OCI-LY7 (cell line): Measurements from ENCODE around the gene NAT10. TPM values are rescaled to one million over a fixed set of nuclear protein-coding genes. Genes with fewer than 3 reads are reported as not detected.
A peak's percentile ranks its signal among the peaks of the same experiment; 100 is the strongest.

Experiments
- BruUV-seq: library from RNA; stranded (reverse); fragments of 400-500 nt; replicated peaks from 2 replicates; lab custom pipeline; 2021; lab: Mats Ljungman, UMichigan
- CTCF ChIA-PET: fragments of 300-600 bp; sonication (Branson Sonifier 250); formaldehyde crosslinking; loops from one replicate; lab custom pipeline; 2022; ENCODE audit warnings: antibody characterized with exemption; ENCODE audit not compliant: unreplicated experiment; lab: Charles Lee
- POLR2A ChIA-PET: fragments of 300-600 bp; sonication (Branson Sonifier 250); formaldehyde crosslinking; loops from one replicate; lab custom pipeline; 2022; ENCODE audit warnings: antibody characterized with exemption; lab: Charles Lee
- DNase-seq: peaks from one replicate; pipeline ENCODE4 v3.0.0-alpha.2; 2015; ENCODE audit warnings: low spot score
- H2AFZ ChIP-seq: fragments of 200-600 bp; sonication (generic), shearing (Covaris generic); 2 replicates; pipeline ENCODE4 v1.6.1; 2014; ENCODE audit warnings: mild to moderate bottlenecking, antibody characterized with exemption, low read length, moderate library complexity
- H3K27ac ChIP-seq: fragments of 200-600 bp; sonication (generic); 2 replicates; pipeline ENCODE4 v1.5.1; 2014; ENCODE audit warnings: mixed run types, low read depth, mild to moderate bottlenecking, moderate library complexity, low read length, inconsistent platforms; ENCODE audit not compliant: poor library complexity, severe bottlenecking
- H3K36me3 ChIP-seq: fragments of 200-600 bp; sonication (generic); 2 replicates; pipeline ENCODE4 v1.6.1; 2014; ENCODE audit warnings: mild to moderate bottlenecking, antibody characterized with exemption, low read length, moderate library complexity, mixed read lengths; ENCODE audit not compliant: insufficient read depth
- H3K4me1 ChIP-seq: fragments of 200-600 bp; sonication (generic); 2 replicates; pipeline ENCODE4 v1.5.1; 2014; ENCODE audit warnings: mild to moderate bottlenecking, low read length; ENCODE audit not compliant: insufficient read depth, poor library complexity, severe bottlenecking
- H3K4me2 ChIP-seq: fragments of 200-600 bp; sonication (generic); 2 replicates; pipeline ENCODE4 v1.6.1; 2014; ENCODE audit warnings: mild to moderate bottlenecking, low read length
- H3K4me3 ChIP-seq: fragments of 200-600 bp; sonication (generic); 2 replicates; pipeline ENCODE4 v1.5.1; 2014; ENCODE audit warnings: mild to moderate bottlenecking, low read depth, low read length; ENCODE audit not compliant: poor library complexity, severe bottlenecking
- H3K79me2 ChIP-seq: fragments of 200-600 bp; sonication (generic); 2 replicates; pipeline ENCODE4 v1.6.1; 2016; ENCODE audit warnings: low read depth, mild to moderate bottlenecking, low read length, moderate library complexity, mixed read lengths; ENCODE audit not compliant: insufficient read depth
- H3K9me2 ChIP-seq: fragments of 200-600 bp; sonication (generic); 2 replicates; pipeline ENCODE4 v1.6.1; 2016; ENCODE audit warnings: mild to moderate bottlenecking, low read length, mixed read lengths; ENCODE audit not compliant: insufficient read depth
- H3K9me3 ChIP-seq: fragments of 200-600 bp; sonication (generic); 2 replicates; pipeline ENCODE4 v1.6.1; 2014; ENCODE audit warnings: mild to moderate bottlenecking, mixed run types, low read length, mixed read lengths
- H4K20me1 ChIP-seq: fragments of 200-600 bp; sonication (generic); 2 replicates; pipeline ENCODE4 v1.6.1; 2014; ENCODE audit warnings: mild to moderate bottlenecking, antibody characterized with exemption, low read length, moderate library complexity, mixed read lengths; ENCODE audit not compliant: insufficient read depth
- CTCF ChIP-seq: fragments of 200-600 bp; sonication (generic); conservative IDR thresholded peaks from 2 replicates; pipeline ENCODE4 v1.5.1; 2014; ENCODE audit warnings: mild to moderate bottlenecking, antibody characterized with exemption, low read length, moderate library complexity, mixed read lengths
- EZH2phosphoT487 ChIP-seq: fragments of 200-600 bp; sonication (generic); IDR thresholded peaks from 2 replicates; pipeline ENCODE4 v1.6.1; 2018; ENCODE audit warnings: low read depth, borderline replicate concordance, mild to moderate bottlenecking, mixed run types, antibody characterized with exemption, low read length, moderate library complexity, mixed read lengths
- intact Hi-C: fragments of 100-400 bp; cut with micrococcal nuclease; formaldehyde crosslinking; loops from one replicate; pipeline ENCODE4 v1.10.0; 2022; ENCODE audit not compliant: unreplicated experiment
- total RNA-seq, 2 experiments: library from RNA; depleted of rRNA in 1 of 2; stranded (reverse); fragments of >200 nt in 1 of 2; shearing (Covaris generic) in 1 of 2; gene quantifications; 2 replicates each; pipeline ENCODE4 v1.2.3, GENCODE V29; 2014 to 2022

The NAT10 gene
- total RNA-seq, 2 experiments from 2014 or later = 64.9 to 120 TPM

GRCh38 chr11:34174412-34175041, 69.1 kb downstream of the NAT10 start:
- Histone ChIP-seq H3K9me3 (no peaks in the 10 kb centered on the region), H3K4me1 (no peaks in the 10 kb centered on the region), H3K4me2 (peak overlapping the region; percentile 20; the same call in 1 of the 2 replicates), H3K36me3 (no peaks in the 10 kb centered on the region), H4K20me1 (no peaks in the 10 kb centered on the region), H3K4me3 (no peak overlapping the region), H3K79me2 (no peaks in the 10 kb centered on the region), H2AFZ (no peak overlapping the region), H3K9me2 (no peaks in the 10 kb centered on the region), H3K27ac (no peak overlapping the region)
- BruUV-seq = no TSS peak
- DNase-seq = peak; percentile 77
- TF ChIP-seq EZH2phosphoT487 = no peak
- TF ChIP-seq CTCF = peak; percentile 78
- ChIA-PET POLR2A (interaction anchor here (0.7 kb wide), 1 partner anchor 141 kb away, joined by 3 read pairs; no protein-coding TSS in a partner anchor), CTCF (interaction anchor here (1.0 to 1.3 kb wide), 3 partner anchors 29 to 318 kb away, joined by 3 to 6 read pairs (median 3); no protein-coding TSS in a partner anchor)
- intact Hi-C loops = loop anchor here (1.0 to 10.0 kb wide), 4 partner anchors 60 to 318 kb away; no protein-coding TSS in a partner anchor

- Histone ChIP-seq H3K79me2 (no peaks in the 10 kb centered on the region), H3K9me3 (no peaks in the 10 kb centered on the region), H4K20me1 (no peaks in the 10 kb centered on the region), H3K4me1 (no peaks in the 10 kb centered on the region), H3K4me3 (no peak overlapping the region), H2AFZ (no peak overlapping the region), H3K27ac (no peak overlapping the region), H3K9me2 (no peaks in the 10 kb centered on the region), H3K4me2 (no peak overlapping the region), H3K36me3 (no peaks in the 10 kb centered on the region)
- TF ChIP-seq EZH2phosphoT487 (no peak), CTCF (no peak)
- intact Hi-C loops = loop anchor here (2.0 to 10.0 kb wide), 2 partner anchors 59 to 317 kb away; no protein-coding TSS in a partner anchor
- ChIA-PET CTCF (no interaction called here), POLR2A (no interaction called here)
- no TSS peak for BruUV-seq
- DNase-seq = no peak
Measured at GRCh38 chr11:34175284-34176019, 70.0 kb downstream of the NAT10 start.
